ENCODE results near the gene SKA3.

Gene SKA3

DNA sequence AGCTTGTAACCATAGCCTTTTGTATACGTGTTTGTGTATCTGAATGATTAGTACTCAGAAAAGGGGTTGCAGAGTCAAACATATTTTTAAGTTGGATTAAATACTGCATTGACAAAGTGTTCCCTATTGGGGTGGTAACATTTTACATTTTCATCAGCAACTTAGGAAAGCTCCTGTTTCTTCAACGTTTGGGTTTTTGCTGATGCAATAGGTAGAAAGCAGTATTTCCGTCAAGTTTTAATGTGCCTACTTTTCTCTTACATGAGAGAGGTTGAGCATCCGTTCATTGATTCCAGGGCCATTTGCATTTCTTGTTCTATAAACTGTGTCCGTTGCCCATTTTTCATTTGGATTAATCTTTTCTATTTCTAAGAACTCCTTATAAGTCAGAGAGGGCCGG is 56.2 kb downstream of the SKA3 start:
- H3K4me3 ChIP-seq = no peak overlapping the region
- H3K9me3 ChIP-seq = no peaks in the 10 kb centered on the region
- no peaks in the 10 kb centered on the region for H3K27me3 ChIP-seq
- DNase-seq = no peak
- TF ChIP-seq, protein P1, sequence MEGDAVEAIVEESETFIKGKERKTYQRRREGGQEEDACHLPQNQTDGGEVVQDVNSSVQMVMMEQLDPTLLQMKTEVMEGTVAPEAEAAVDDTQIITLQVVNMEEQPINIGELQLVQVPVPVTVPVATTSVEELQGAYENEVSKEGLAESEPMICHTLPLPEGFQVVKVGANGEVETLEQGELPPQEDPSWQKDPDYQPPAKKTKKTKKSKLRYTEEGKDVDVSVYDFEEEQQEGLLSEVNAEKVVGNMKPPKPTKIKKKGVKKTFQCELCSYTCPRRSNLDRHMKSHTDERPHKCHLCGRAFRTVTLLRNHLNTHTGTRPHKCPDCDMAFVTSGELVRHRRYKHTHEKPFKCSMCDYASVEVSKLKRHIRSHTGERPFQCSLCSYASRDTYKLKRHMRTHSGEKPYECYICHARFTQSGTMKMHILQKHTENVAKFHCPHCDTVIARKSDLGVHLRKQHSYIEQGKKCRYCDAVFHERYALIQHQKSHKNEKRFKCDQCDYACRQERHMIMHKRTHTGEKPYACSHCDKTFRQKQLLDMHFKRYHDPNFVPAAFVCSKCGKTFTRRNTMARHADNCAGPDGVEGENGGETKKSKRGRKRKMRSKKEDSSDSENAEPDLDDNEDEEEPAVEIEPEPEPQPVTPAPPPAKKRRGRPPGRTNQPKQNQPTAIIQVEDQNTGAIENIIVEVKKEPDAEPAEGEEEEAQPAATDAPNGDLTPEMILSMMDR (IDR thresholded peaks at IDR 0.05) = no peak
- no peaks in the 10 kb centered on the region for H3K36me3 ChIP-seq
- no peak overlapping the region for H3K27ac ChIP-seq
- no peaks in the 10 kb centered on the region for H3K4me1 ChIP-seq
- intact Hi-C loops (cut with DNase I; ENCODE audit: low total_unique reads) = no loop called here

GRCh38 chr13:21119526-21119925 is 56.8 kb downstream of the SKA3 start:
- Histone ChIP-seq H3K4me1 (no peaks in the 10 kb centered on the region), H3K27ac (no peak overlapping the region), H3K27me3 (no peaks in the 10 kb centered on the region), H3K9me3 (no peaks in the 10 kb centered on the region), H3K36me3 (no peaks in the 10 kb centered on the region), H3K4me3 (no peak overlapping the region)
- no peak for DNase-seq
- TF ChIP-seq, protein P1 (IDR thresholded peaks at IDR 0.05) = no peak
- intact Hi-C loops (cut with DNase I; ENCODE audit: low total_unique reads) = no loop called here

DNA sequence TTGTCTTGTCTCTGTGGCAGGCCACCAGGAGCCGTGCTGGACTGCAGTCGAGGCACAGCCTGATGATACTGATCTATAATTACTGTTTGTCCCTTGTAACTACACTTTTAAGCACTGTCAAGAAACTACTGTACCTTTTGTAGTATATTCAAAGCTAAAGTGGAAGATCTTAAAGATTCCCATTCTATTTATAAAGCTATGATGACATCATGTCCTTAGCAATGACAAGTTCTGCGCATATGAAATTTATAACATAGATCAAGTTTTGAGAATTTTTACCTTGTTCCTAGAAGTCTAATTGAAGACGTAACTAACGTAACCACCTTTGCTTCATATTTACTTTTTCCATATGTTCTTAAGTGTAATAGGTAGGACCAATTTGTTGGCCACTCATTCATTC is 58.2 kb downstream of the SKA3 start:
- TF ChIP-seq, protein P1 (IDR thresholded peaks at IDR 0.05) = no peak
- Histone ChIP-seq H3K27ac (no peak overlapping the region), H3K4me3 (no peak overlapping the region), H3K4me1 (no peaks in the 10 kb centered on the region), H3K27me3 (no peaks in the 10 kb centered on the region), H3K36me3 (no peaks in the 10 kb centered on the region), H3K9me3 (no peaks in the 10 kb centered on the region)
- intact Hi-C loops (cut with DNase I; ENCODE audit: low total_unique reads) = no loop called here
- no peak for DNase-seq

DNA sequence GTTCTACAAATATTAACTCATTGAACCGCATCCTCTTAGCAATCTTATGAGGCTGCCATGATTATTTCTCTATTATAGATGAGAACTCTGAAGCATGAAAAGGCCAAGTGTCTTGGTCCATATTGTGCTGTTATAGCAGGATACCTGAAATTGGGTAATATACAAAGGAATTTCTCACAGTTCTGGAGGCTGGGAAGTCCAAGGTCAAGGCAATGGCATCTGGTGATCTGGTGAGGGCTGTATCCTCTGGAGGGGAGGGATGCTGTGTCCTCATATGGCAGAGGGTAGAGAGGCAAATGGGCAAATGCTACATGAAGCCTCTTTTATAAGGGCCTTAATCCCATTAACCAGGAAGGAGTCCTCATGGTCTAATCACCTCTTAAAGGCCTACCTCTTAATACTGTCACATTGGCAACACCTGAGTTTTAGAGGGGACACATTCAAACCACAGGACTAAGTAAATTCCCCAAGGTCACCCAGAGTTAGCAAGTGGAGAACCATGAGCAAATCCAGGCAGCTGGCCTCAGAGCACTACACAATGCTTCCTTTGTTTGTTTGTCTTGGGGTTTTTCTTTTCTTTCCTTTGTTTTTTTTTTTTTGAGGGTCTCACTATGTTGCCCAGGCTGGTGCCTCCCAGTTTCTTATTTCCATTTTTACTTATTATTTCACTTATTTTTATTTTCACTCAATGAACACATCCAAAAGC is 59.1 kb downstream of the SKA3 start:
- intact Hi-C loops (cut with DNase I; ENCODE audit: low total_unique reads) = no loop called here
- H3K27me3 ChIP-seq = no peaks in the 10 kb centered on the region
- H3K4me1 ChIP-seq = no peaks in the 10 kb centered on the region
- H3K9me3 ChIP-seq = no peaks in the 10 kb centered on the region
- DNase-seq = no peak
- TF ChIP-seq, protein P1 (IDR thresholded peaks at IDR 0.05) = no peak
- no peak overlapping the region for H3K4me3 ChIP-seq
- no peak overlapping the region for H3K27ac ChIP-seq
- H3K36me3 ChIP-seq = no peaks in the 10 kb centered on the region

DNA sequence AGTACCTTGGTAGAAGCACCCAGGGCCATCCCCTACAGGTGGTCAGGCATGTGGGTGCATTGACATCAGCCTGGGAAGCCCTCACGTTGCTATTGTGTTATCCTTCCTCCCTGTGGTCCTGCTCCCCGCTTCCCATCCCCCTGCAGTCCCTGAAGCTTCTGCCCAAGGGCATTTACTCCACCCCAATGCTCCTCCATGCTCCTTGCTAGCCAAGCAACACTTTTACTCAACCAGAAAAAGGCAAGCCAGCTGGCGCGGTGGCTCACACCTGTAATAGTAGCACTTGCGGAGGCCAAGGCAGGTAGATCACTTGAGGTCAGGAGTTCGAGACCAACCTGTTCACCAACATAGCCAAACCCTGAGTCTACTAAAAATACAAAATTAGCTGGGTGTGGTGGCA is 60.2 kb downstream of the SKA3 start:
- Histone ChIP-seq H3K36me3 (no peaks in the 10 kb centered on the region), H3K27me3 (no peaks in the 10 kb centered on the region), H3K4me1 (no peaks in the 10 kb centered on the region), H3K9me3 (no peaks in the 10 kb centered on the region), H3K27ac (no peak overlapping the region), H3K4me3 (no peak overlapping the region)
- no peak for DNase-seq
- intact Hi-C loops (cut with DNase I; ENCODE audit: low total_unique reads) = no loop called here
- TF ChIP-seq, protein P1 (IDR thresholded peaks at IDR 0.05) = no peak

DNA sequence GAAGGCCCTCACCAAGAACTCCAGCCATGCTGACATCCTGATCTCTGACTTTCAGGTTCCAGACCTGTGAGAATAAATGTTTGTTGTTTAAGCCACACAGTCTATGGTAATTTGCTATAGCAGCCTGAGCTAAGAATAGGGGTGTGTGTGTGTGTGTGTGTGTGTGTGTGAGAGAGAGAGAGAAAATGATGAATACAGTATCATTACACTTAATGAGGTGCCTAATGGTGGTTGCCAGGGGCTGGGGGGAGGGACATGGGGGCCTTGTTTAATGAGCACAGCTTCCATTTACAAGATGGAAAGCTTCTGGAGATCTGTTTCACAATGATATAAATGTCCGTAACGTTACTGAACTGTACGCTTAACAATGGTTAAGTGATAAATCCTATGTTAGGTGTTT is 61.1 kb downstream of the SKA3 start:
- no peaks in the 10 kb centered on the region for H3K27me3 ChIP-seq
- no peaks in the 10 kb centered on the region for H3K4me1 ChIP-seq
- no peak overlapping the region for H3K4me3 ChIP-seq
- no peaks in the 10 kb centered on the region for H3K9me3 ChIP-seq
- intact Hi-C loops (cut with DNase I; ENCODE audit: low total_unique reads) = no loop called here
- DNase-seq = no peak
- H3K27ac ChIP-seq = no peak overlapping the region
- TF ChIP-seq, protein P1 (IDR thresholded peaks at IDR 0.05) = no peak
- no peaks in the 10 kb centered on the region for H3K36me3 ChIP-seq

Data from tibial artery (tissue), 4 donors.